Measurements from ENCODE around the gene NBPF4. TPM values are rescaled to one million over a fixed set of nuclear protein-coding genes. Genes with fewer than 3 reads are reported as not detected.

NBPF4 gene
- total and polyA plus RNA-seq, 7 donors = 0.20 TPM; not detected in 6

DNA sequence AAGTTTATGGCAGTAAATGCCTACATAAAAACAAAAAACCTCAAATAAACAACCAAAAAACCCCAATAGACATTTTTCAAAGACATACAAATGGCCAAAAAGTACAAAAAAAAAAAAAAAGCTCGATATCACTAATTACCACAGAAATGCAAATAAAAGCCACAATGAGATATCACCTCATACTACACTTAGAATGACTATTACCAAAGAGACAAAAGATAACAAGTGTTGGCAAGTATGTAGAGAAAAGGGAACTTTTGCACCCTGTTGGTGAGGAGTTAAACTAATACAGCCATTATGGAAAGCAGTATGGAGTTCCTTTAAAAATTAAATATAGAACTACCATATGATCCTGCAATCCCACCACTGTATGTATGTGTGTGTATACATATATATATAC, 64.9 kb downstream of the NBPF4 start:
- intact Hi-C loops (cut with DNase I) = no loop called here
- 81 to 91% methylated on average over 1 of the region's 1 CpG for WGBS, 2 donors
- Histone ChIP-seq H3K4me3 (no peak overlapping the region), H3K27me3 (no peaks in the 10 kb centered on the region), H3K4me1 (peaks cover 0 to 6% (median 2%) of the 10 kb centered on the region in 4 donors), H3K9me3 (peaks cover 0 to 5% (median 0%) of the 10 kb centered on the region in 4 donors), H3K36me3 (peaks cover 0 to 69% (median 25%) of the 10 kb centered on the region in 4 donors), H3K27ac (no peak overlapping the region)
- TF ChIP-seq, protein P1, sequence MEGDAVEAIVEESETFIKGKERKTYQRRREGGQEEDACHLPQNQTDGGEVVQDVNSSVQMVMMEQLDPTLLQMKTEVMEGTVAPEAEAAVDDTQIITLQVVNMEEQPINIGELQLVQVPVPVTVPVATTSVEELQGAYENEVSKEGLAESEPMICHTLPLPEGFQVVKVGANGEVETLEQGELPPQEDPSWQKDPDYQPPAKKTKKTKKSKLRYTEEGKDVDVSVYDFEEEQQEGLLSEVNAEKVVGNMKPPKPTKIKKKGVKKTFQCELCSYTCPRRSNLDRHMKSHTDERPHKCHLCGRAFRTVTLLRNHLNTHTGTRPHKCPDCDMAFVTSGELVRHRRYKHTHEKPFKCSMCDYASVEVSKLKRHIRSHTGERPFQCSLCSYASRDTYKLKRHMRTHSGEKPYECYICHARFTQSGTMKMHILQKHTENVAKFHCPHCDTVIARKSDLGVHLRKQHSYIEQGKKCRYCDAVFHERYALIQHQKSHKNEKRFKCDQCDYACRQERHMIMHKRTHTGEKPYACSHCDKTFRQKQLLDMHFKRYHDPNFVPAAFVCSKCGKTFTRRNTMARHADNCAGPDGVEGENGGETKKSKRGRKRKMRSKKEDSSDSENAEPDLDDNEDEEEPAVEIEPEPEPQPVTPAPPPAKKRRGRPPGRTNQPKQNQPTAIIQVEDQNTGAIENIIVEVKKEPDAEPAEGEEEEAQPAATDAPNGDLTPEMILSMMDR (IDR thresholded peaks at IDR 0.05) = no peak
- DNase-seq = no peak

Other genes starting within 250 kb of the NBPF4 start
- 10 to 100 TPM; 20.2 to 31.4 (median 24.9) TPM for gene SLC25A24, start 43.7 kb downstream of the NBPF4 start, total RNA-seq
- gene SLC25A24, start 43.7 kb downstream of the NBPF4 start, polyA plus RNA-seq = 10 to 100 TPM; 27.7 to 47.6 (median 36.6) TPM
- gene NBPF6, start 206.3 kb upstream of the NBPF4 start, total RNA-seq = not detected
- under 1 TPM in 1 of 3 donors, not detected in 2; 0.20 TPM for gene NBPF6, start 206.3 kb upstream of the NBPF4 start, polyA plus RNA-seq

Data from sigmoid colon (tissue), 7 donors.